AG04450 (cell line): ENCODE measurements around the gene PLET1. TPM values are rescaled to one million over a fixed set of nuclear protein-coding genes. Genes with fewer than 3 reads are reported as not detected.

Source experiments
- CTCF ChIA-PET: fragments of 300-600, 350-600 bp; formaldehyde crosslinking; extraction: SDS; loops from one replicate; lab custom pipeline; 2022; ENCODE audit warnings: antibody characterized with exemption, inconsistent platforms; lab: Charles Lee
- POLR2A ChIA-PET: fragments of 350-600 bp; formaldehyde crosslinking; extraction: SDS; loops from one replicate; lab custom pipeline; 2021; ENCODE audit warnings: antibody characterized with exemption, inconsistent platforms; lab: Yijun Ruan, JAX
- DNase-seq: peaks from one replicate; pipeline ENCODE4 v3.0.0-alpha.2; 2011; ENCODE audit warnings: low read depth, low spot score
- H3K27ac ChIP-seq: one replicate; pipeline ENCODE4 v1.5.1; 2012; ENCODE audit warnings: low read depth, low read length, control low read depth
- H3K27me3 ChIP-seq: one replicate; pipeline ENCODE4 v1.6.0; 2012; ENCODE audit warnings: low read length; ENCODE audit not compliant: control insufficient read depth, insufficient read depth
- H3K4me3 ChIP-seq: 2 replicates; pipeline ENCODE4 v1.5.1; 2011; ENCODE audit warnings: mild to moderate bottlenecking, low read depth, low read length, control low read depth
- H3K9me3 ChIP-seq: 2 replicates; pipeline ENCODE4 v1.5.1; 2012; ENCODE audit warnings: low read length; ENCODE audit not compliant: control insufficient read depth, insufficient read depth
- polyA plus RNA-seq: library from polyadenylated mRNA; depleted of rRNA; stranded (reverse); fragments of >200 nt; gene quantifications from 2 replicates; pipeline ENCODE4 v1.2.3, GENCODE V29; 2011
- TF ChIP-seq, protein P1 (sequence below): IDR thresholded peaks from 2 replicates; pipeline ENCODE4 v1.5.1; 2011; ENCODE audit warnings: low read depth, low read length, control low read depth, inconsistent platforms

Gene PLET1
- polyA plus RNA-seq, 1 experiment: not detected

DNA sequence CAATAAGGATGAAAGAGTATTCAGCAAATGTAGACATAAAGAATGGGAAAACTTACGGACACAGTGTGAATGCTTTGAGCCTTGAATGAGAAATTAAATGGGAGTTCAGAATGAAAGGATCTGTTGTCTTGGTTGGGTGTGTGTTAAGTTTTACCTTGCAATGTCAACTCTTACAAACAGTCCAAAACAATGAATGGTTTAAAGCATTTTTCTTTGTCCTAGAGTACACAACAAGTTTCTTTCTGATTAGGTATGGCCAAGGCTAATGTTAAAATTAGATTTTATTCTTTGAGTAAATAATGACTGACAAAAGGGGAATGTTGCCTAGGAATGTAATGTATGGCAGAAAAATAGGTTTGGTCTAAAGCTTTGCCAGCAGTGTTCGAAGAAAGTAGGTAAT lies 32.0 kb downstream of the PLET1 start:
- POLR2A ChIA-PET: no interaction called here
- no peak overlapping the region for H3K4me3 ChIP-seq
- TF ChIP-seq, protein P1, sequence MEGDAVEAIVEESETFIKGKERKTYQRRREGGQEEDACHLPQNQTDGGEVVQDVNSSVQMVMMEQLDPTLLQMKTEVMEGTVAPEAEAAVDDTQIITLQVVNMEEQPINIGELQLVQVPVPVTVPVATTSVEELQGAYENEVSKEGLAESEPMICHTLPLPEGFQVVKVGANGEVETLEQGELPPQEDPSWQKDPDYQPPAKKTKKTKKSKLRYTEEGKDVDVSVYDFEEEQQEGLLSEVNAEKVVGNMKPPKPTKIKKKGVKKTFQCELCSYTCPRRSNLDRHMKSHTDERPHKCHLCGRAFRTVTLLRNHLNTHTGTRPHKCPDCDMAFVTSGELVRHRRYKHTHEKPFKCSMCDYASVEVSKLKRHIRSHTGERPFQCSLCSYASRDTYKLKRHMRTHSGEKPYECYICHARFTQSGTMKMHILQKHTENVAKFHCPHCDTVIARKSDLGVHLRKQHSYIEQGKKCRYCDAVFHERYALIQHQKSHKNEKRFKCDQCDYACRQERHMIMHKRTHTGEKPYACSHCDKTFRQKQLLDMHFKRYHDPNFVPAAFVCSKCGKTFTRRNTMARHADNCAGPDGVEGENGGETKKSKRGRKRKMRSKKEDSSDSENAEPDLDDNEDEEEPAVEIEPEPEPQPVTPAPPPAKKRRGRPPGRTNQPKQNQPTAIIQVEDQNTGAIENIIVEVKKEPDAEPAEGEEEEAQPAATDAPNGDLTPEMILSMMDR: no peak
- DNase-seq: no peak
- CTCF ChIA-PET: interaction anchor here (2.7 to 5.2 kb wide), 2 partner anchors 9 to 51 kb away, joined by 9 to 54 read pairs; no protein-coding TSS in a partner anchor
- H3K27me3 ChIP-seq: no peaks in the 10 kb centered on the region
- H3K9me3 ChIP-seq: no peaks in the 10 kb centered on the region
- H3K27ac ChIP-seq: no peak overlapping the region

DNA sequence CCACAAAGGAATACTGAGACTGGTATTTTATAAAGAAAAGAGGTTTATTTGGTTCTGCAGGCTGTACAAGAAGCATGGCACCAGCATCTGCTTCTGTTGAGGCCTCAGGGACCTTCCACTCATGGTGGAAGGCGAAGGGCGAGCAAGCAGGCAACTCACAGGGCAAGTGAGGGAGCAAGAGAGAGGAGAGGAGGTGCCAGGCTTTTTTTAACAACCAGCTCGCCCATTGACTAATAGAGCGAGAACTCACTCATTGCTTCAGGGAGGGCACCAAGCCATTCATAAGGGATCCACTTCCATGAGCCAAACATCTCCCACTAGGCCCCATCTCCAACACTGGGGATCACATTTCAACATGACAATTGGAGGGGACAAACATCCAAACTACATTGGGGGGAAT lies 33.2 kb downstream of the PLET1 start:
- no peaks in the 10 kb centered on the region for H3K27me3 ChIP-seq
- TF ChIP-seq, protein P1: no peak
- H3K4me3 ChIP-seq: peak overlapping the region; percentile 81
- H3K27ac ChIP-seq: no peak overlapping the region
- POLR2A ChIA-PET: interaction anchor here (0.7 to 1.7 kb wide), 2 partner anchors 13 to 53 kb away, joined by 3 to 4 read pairs; no protein-coding TSS in a partner anchor
- no peaks in the 10 kb centered on the region for H3K9me3 ChIP-seq
- CTCF ChIA-PET: interaction anchor here (0.7 to 15.0 kb wide), 3 partner anchors 8 to 329 kb away, joined by 4 to 711 read pairs (median 5); no protein-coding TSS in a partner anchor
- no peak for DNase-seq

DNA sequence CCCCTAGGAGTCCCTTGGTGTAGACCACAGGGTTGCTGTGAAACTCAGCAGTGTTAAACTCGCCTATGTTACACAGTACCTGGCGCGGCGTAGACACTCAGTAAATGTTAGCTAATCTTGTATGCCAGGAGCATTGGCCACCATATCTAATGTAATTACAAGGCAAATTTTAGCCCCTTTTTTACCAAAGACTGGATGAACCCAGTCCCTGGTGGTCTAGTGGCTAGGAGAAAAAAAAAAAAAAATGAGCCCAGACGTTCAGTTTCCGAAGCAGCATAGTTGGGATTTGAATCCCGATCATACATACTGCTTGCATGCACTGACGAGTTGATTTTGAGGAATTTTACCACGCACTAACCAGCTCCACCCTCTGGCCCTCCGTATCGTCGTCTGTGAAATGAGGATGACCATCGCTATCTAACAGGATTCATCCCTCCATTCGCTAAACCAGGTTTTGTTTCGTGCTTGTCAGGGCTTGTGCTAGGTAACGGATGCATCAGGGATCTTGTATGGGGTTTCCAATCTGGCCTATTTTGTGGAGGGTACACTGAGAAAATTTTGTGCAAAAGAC lies 33.7 kb downstream of the PLET1 start:
- no peak for DNase-seq
- ChIA-PET CTCF (interaction anchor here (1.3 to 15.0 kb wide), 3 partner anchors 55 to 1063 kb away, joined by 4 to 711 read pairs (median 4); no protein-coding TSS in a partner anchor), POLR2A (interaction anchor here (0.5 to 1.7 kb wide), 4 partner anchors 14 to 139 kb away, joined by 3 to 4 read pairs (median 3); no protein-coding TSS in a partner anchor)
- H3K27me3 ChIP-seq: no peaks in the 10 kb centered on the region
- TF ChIP-seq, protein P1: no peak; the same call in 1 of the 2 replicates
- H3K27ac ChIP-seq: peak overlapping the region; percentile 89
- peak overlapping the region; percentile 81 for H3K4me3 ChIP-seq
- no peaks in the 10 kb centered on the region for H3K9me3 ChIP-seq

DNA sequence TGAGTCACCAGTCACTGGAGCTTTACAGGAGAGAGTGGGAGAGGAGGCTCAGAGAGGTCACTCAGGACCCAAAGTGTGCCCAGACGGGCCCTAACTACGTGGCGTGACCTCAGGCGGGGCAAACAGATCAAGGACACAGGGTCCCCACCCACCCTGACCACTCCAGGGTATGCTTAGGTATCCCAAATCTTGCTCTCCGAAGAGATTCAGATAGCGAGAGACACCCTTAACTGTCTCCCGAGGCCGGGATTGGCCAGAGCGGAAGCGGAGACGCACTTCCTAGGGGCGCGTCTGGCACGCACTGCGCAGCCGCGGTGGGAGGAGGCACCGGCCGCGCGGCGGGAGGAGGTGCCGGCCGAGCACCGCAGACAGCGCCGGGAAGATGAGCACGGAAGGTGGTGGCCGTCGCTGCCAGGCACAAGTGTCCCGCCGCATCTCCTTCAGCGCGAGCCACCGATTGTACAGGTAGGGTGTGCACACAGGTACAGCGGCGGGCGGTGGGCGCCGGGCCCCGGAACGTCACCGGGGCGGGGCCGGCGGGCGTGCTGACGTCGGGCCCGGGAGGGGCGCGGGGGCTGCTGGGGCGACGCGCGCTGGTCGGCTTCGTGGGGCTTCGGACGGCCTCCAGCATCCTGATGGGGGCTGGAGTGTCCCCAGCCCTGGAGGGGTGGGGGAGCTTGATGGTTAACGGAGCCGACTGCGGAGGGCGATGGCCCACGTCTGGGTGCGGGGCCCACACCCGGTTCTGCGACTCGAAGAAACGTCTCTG lies 34.4 kb downstream of the PLET1 start, which contains the start of gene PTS:
Gene PTS, plus strand, starts transcription at position 367 of the 769 bp plus-strand sequence. Its CDS starts 16 bp downstream, at position 383.
- POLR2A ChIA-PET: interaction anchor here (0.5 to 1.7 kb wide), 4 partner anchors 15 to 139 kb away, joined by 3 to 4 read pairs (median 3); no protein-coding TSS in a partner anchor
- peak within 1 kb of the TSS; percentile 95 for H3K27ac ChIP-seq
- DNase-seq: no peak
- peak within 1 kb of the TSS; percentile 81 for H3K4me3 ChIP-seq
- TF ChIP-seq, protein P1: no peak
- no peaks in the 10 kb centered on the region for H3K27me3 ChIP-seq
- CTCF ChIA-PET: interaction anchor here (0.7 to 15.0 kb wide), 4 partner anchors 11 to 1064 kb away, joined by 3 to 711 read pairs (median 4); no protein-coding TSS in a partner anchor
- H3K9me3 ChIP-seq: no peaks in the 10 kb centered on the region
